Neuronal stem cell (in vitro differentiated cells): ENCODE results near the gene EDAR.

Experiments used
- DNase-seq: peaks from one replicate; pipeline ENCODE4 v3.0.0-alpha.2; 2013; ENCODE audit warnings: low spot score
- H2AFZ ChIP-seq: one replicate; pipeline ENCODE4 v1.6.1; 2013; ENCODE audit warnings: mild to moderate bottlenecking, low read length, inconsistent platforms
- H2AK5ac ChIP-seq: 2 replicates; pipeline ENCODE4 v1.6.1; 2013; ENCODE audit warnings: low read depth, mild to moderate bottlenecking, inconsistent platforms, low read length, moderate library complexity, mixed read lengths
- H2BK120ac ChIP-seq: 2 replicates; pipeline ENCODE4 v1.6.1; 2013; ENCODE audit warnings: low read depth, mild to moderate bottlenecking, inconsistent platforms, low read length, moderate library complexity, mixed read lengths
- H2BK12ac ChIP-seq: one replicate; pipeline ENCODE4 v1.6.1; 2013; ENCODE audit warnings: low read length, inconsistent platforms
- H2BK15ac ChIP-seq: 2 replicates; pipeline ENCODE4 v1.6.1; 2013; ENCODE audit warnings: mild to moderate bottlenecking, low read length, inconsistent platforms, mixed read lengths
- H2BK5ac ChIP-seq: one replicate; pipeline ENCODE4 v1.6.1; 2013; ENCODE audit warnings: inconsistent platforms, mild to moderate bottlenecking, low read length, moderate library complexity
- H3K14ac ChIP-seq: one replicate; pipeline ENCODE4 v1.6.1; 2013; ENCODE audit warnings: low read length, inconsistent platforms
- H3K18ac ChIP-seq: 2 replicates; pipeline ENCODE4 v1.6.1; 2013; ENCODE audit warnings: low read length, inconsistent platforms
- H3K23ac ChIP-seq: 2 replicates; pipeline ENCODE4 v1.6.1; 2013; ENCODE audit warnings: low read depth, mild to moderate bottlenecking, mixed read lengths, low read length, inconsistent platforms; ENCODE audit not compliant: poor library complexity
- H3K27ac ChIP-seq: replicated peaks from 3 replicates; pipeline ENCODE4 v1.5.1; 2013; ENCODE audit warnings: low read length, inconsistent platforms
- H3K27me3 ChIP-seq, 3 experiments: 2 replicates each; pipeline ENCODE4 v1.6.1; 2013; ENCODE audit warnings: low read length in 3 of 3, mild to moderate bottlenecking in 2 of 3, inconsistent platforms in 1 of 3, low read depth in 1 of 3, mixed read lengths in 1 of 3, moderate library complexity in 1 of 3; ENCODE audit not compliant: control insufficient read depth in 3 of 3, insufficient read depth in 3 of 3
- H3K36me3 ChIP-seq, 2 donors: replicated peaks in 1 of 2; 2 replicates each; pipeline ENCODE4 v1.6.1; 2013; ENCODE audit warnings: low read length in 2 of 2; ENCODE audit not compliant: control insufficient read depth in 2 of 2, insufficient read depth in 2 of 2
- H3K4ac ChIP-seq: 2 replicates; pipeline ENCODE4 v1.6.1; 2013; ENCODE audit warnings: inconsistent platforms, mild to moderate bottlenecking, low read length, moderate library complexity
- H3K4me1 ChIP-seq, 2 donors: 1 replicate in 1 of 2; 2 replicates in 1 of 2; pipeline ENCODE4 v1.6.1; 2013; ENCODE audit warnings: low read length in 2 of 2, low read depth in 1 of 2; ENCODE audit not compliant: control insufficient read depth in 2 of 2, insufficient read depth in 1 of 2
- H3K4me2 ChIP-seq: one replicate; pipeline ENCODE4 v1.6.1; 2013; ENCODE audit warnings: mild to moderate bottlenecking, low read length, inconsistent platforms; ENCODE audit not compliant: insufficient read depth, poor library complexity, severe bottlenecking
- H3K4me3 ChIP-seq, 2 donors: 2 replicates each; pipeline ENCODE4 v1.5.1; 2013; ENCODE audit warnings: low read length in 2 of 2, mild to moderate bottlenecking in 2 of 2, inconsistent platforms in 1 of 2, moderate library complexity in 1 of 2
- H3K79me1 ChIP-seq: one replicate; pipeline ENCODE4 v1.6.1; 2013; ENCODE audit warnings: low read depth, mild to moderate bottlenecking, inconsistent platforms, low read length, moderate library complexity
- H3K9ac ChIP-seq: one replicate; pipeline ENCODE4 v1.6.1; 2013; ENCODE audit warnings: mild to moderate bottlenecking, low read depth, low read length, inconsistent platforms; ENCODE audit not compliant: poor library complexity
- H3K9me3 ChIP-seq, 2 donors: replicated peaks in 1 of 2; 2 replicates each; pipeline versions ENCODE3 to v1.6.1; 2013; ENCODE audit warnings: low read length in 2 of 2, mild to moderate bottlenecking in 2 of 2, inconsistent platforms in 1 of 2, low read depth in 1 of 2, mixed read lengths in 1 of 2, moderate library complexity in 1 of 2; ENCODE audit not compliant: control insufficient read depth in 2 of 2, insufficient read depth in 1 of 2
- H4K8ac ChIP-seq: one replicate; pipeline ENCODE4 v1.6.1; 2013; ENCODE audit warnings: low read depth, mild to moderate bottlenecking, inconsistent platforms, low read length, moderate library complexity
- H4K91ac ChIP-seq: one replicate; pipeline ENCODE4 v1.6.1; 2013; ENCODE audit warnings: low read length, low read depth, mild to moderate bottlenecking, inconsistent platforms; ENCODE audit not compliant: poor library complexity
- WGBS, 2 donors: extraction: QIAGEN DNeasy Blood & Tissue Kit; methylation state at CpG; one replicate each; pipeline ENCODE4 v1.1.7; 2013; ENCODE audit warnings: missing lambda C conversion rate in 2 of 2, mixed read lengths in 1 of 2; ENCODE audit not compliant: insufficient read length in 2 of 2, insufficient replicate concordance in 1 of 2; ENCODE audit errors: extremely low coverage in 2 of 2; 5-methylcytosine and 5-hydroxymethylcytosine counted together

The EDAR gene

GRCh38 chr2:108853421-108853820, 135.6 kb downstream of the EDAR start:
- no peak overlapping the region for H3K4ac ChIP-seq
- no peak overlapping the region for H2BK12ac ChIP-seq
- H3K27ac ChIP-seq, result no peak overlapping the region
- no peak overlapping the region for H3K9ac ChIP-seq
- no peak overlapping the region for H4K8ac ChIP-seq
- H3K4me3 ChIP-seq, result no peak overlapping the region
- no peak overlapping the region for H3K23ac ChIP-seq
- H3K9me3 ChIP-seq, result peaks cover 0 to 10% of the 10 kb centered on the region in 2 donors
- no peaks in the 10 kb centered on the region for H3K79me1 ChIP-seq
- H3K27me3 ChIP-seq, result no peaks in the 10 kb centered on the region
- no peak overlapping the region for H2AFZ ChIP-seq
- H3K4me2 ChIP-seq, result no peak overlapping the region
- peaks cover 12 to 83% of the 10 kb centered on the region in 2 donors for H3K36me3 ChIP-seq
- H3K14ac ChIP-seq, result no peak overlapping the region
- H4K91ac ChIP-seq, result no peak overlapping the region
- H2BK15ac ChIP-seq, result no peak overlapping the region
- no peak overlapping the region for H3K18ac ChIP-seq
- no peak overlapping the region for H2AK5ac ChIP-seq
- no peak overlapping the region for H2BK5ac ChIP-seq
- no peak overlapping the region for H2BK120ac ChIP-seq
- DNase-seq, result no peak
- WGBS, 2 donors, result no CpG with 5 or more reads among the region's 2 CpGs
- no peaks in the 10 kb centered on the region for H3K4me1 ChIP-seq

GRCh38 chr2:108852375-108852774, 136.6 kb downstream of the EDAR start:
- H2AK5ac ChIP-seq, result no peak overlapping the region
- no peak for DNase-seq
- no peaks in the 10 kb centered on the region for H3K27me3 ChIP-seq
- peaks cover 12 to 83% of the 10 kb centered on the region in 2 donors for H3K36me3 ChIP-seq
- H3K9me3 ChIP-seq, result peaks cover 0 to 8% of the 10 kb centered on the region in 2 donors
- H3K4me2 ChIP-seq, result no peak overlapping the region
- no peak overlapping the region for H4K8ac ChIP-seq
- H3K4ac ChIP-seq, result no peak overlapping the region
- no peak overlapping the region for H3K27ac ChIP-seq
- H2BK120ac ChIP-seq, result no peak overlapping the region
- no CpG with 5 or more reads among the region's 3 CpGs for WGBS, 2 donors
- no peak overlapping the region for H2BK12ac ChIP-seq
- no peak overlapping the region for H2BK15ac ChIP-seq
- H3K4me1 ChIP-seq, result no peaks in the 10 kb centered on the region
- no peaks in the 10 kb centered on the region for H3K79me1 ChIP-seq
- H3K14ac ChIP-seq, result no peak overlapping the region
- no peak overlapping the region for H4K91ac ChIP-seq
- no peak overlapping the region for H3K9ac ChIP-seq
- H3K18ac ChIP-seq, result no peak overlapping the region
- H3K4me3 ChIP-seq, result no peak overlapping the region
- H2AFZ ChIP-seq, result no peak overlapping the region
- H3K23ac ChIP-seq, result no peak overlapping the region
- no peak overlapping the region for H2BK5ac ChIP-seq

GRCh38 chr2:108847000-108847399, 142.0 kb downstream of the EDAR start:
- Histone ChIP-seq H2BK15ac (no peak overlapping the region), H3K27ac (no peak overlapping the region), H2BK12ac (no peak overlapping the region), H2AFZ (no peak overlapping the region), H3K4me3 (no peak overlapping the region), H3K36me3 (peaks cover 11 to 86% of the 10 kb centered on the region in 2 donors), H2AK5ac (no peak overlapping the region), H3K79me1 (no peaks in the 10 kb centered on the region), H3K4me2 (no peak overlapping the region), H3K4me1 (no peaks in the 10 kb centered on the region), H3K9ac (no peak overlapping the region), H4K8ac (no peak overlapping the region), H3K9me3 (peaks cover 0 to 9% of the 10 kb centered on the region in 2 donors), H2BK120ac (no peak overlapping the region), H4K91ac (no peak overlapping the region), H3K14ac (no peak overlapping the region), H3K23ac (no peak overlapping the region), H2BK5ac (no peak overlapping the region), H3K27me3 (no peaks in the 10 kb centered on the region), H3K4ac (no peak overlapping the region), H3K18ac (no peak overlapping the region)
- no CpG with 5 or more reads among the region's 1 CpG for WGBS, 2 donors
- DNase-seq, result no peak

GRCh38 chr2:108845923-108846322, 143.1 kb downstream of the EDAR start:
- no peak overlapping the region for H3K23ac ChIP-seq
- H2BK15ac ChIP-seq, result no peak overlapping the region
- H3K9ac ChIP-seq, result no peak overlapping the region
- H3K36me3 ChIP-seq, result peaks cover 9 to 87% of the 10 kb centered on the region in 2 donors
- H3K27me3 ChIP-seq, result no peaks in the 10 kb centered on the region
- no peak overlapping the region for H2AK5ac ChIP-seq
- H3K4me1 ChIP-seq, result no peaks in the 10 kb centered on the region
- no peak overlapping the region for H2AFZ ChIP-seq
- no peaks in the 10 kb centered on the region for H3K79me1 ChIP-seq
- H2BK120ac ChIP-seq, result no peak overlapping the region
- H3K4me2 ChIP-seq, result no peak overlapping the region
- H4K91ac ChIP-seq, result no peak overlapping the region
- no peak overlapping the region for H2BK12ac ChIP-seq
- no peak overlapping the region for H4K8ac ChIP-seq
- no peak for DNase-seq
- no peak overlapping the region for H3K4ac ChIP-seq
- H3K27ac ChIP-seq, result no peak overlapping the region
- peaks cover 0 to 14% of the 10 kb centered on the region in 2 donors for H3K9me3 ChIP-seq
- no peak overlapping the region for H3K4me3 ChIP-seq
- no peak overlapping the region for H3K14ac ChIP-seq
- no peak overlapping the region for H2BK5ac ChIP-seq
- H3K18ac ChIP-seq, result no peak overlapping the region
